HG02852 (cell line): Measurements from ENCODE around the gene CDC23.
A peak's percentile ranks its signal among the peaks of the same experiment; 100 is the strongest.
"Not testable (repeated sequence)": the region's sequence is repeated elsewhere in the genome, so short reads cannot be mapped to it uniquely, and the experiment has no call there.

Experiments
- ATAC-seq: cut with Tn5 transposase; IDR thresholded peaks from one replicate; pipeline ENCODE4 v1.9.1; 2021; ENCODE audit warnings: mild to moderate bottlenecking, moderate library complexity; ENCODE audit not compliant: unreplicated experiment

The CDC23 gene

DNA sequence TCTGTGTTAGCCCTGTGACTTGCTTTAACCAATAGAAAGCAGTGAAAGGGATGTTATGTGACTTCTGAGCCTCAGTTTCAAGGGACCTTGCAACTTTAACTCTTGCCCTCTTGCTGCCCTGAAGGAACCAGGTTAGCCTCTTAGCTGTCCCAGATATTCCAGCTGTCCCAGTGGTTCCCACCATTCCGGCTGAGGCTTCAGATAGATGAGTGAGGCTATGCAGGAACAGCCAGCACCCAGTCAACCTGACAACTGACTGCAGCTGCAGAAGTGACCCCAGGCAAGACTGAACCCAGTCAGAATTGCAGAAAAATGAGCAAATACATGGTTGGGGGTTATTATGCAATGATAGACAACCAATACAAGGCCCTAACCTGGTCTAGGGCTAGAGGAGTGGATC is 10.4 kb upstream of the CDC23 start:
- no peak for ATAC-seq

DNA sequence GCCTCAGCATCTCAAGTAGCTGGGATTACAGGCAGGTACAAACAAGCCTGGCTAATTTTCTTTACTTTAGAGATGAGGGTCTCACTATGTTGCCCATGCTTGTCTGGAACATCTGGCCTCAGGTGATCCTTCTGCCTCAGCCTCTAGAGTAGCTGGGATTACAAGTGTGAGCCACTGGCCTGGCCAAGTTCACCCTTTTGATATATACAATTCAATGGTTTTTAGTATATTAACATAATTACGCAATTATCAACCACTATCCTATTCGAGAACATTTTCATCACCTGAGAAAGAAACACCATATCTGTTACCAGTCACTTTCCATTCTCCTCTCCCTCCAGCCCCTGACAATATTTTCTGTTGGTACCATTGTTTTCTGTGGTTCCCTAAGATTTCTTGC is 3.7 kb upstream of the CDC23 start:
- ATAC-seq, result no peak

DNA sequence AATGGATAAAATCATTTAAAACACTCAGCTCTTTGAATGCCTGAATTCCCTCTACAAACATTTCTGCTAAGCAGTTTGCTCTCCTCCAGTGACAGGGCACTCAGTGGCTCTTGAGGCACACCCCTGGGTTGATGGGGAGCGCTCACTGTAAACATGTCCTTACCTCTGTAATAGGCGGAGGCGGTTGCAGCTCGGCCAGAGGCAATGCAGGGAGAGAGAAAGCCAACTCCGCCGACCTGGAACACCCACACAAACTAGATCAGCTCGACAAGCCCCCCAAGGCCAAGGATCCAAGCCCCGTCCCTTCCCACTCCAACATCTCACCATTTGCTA is 329 bp downstream of the CDC23 start:
- peak; percentile 24 for ATAC-seq

DNA sequence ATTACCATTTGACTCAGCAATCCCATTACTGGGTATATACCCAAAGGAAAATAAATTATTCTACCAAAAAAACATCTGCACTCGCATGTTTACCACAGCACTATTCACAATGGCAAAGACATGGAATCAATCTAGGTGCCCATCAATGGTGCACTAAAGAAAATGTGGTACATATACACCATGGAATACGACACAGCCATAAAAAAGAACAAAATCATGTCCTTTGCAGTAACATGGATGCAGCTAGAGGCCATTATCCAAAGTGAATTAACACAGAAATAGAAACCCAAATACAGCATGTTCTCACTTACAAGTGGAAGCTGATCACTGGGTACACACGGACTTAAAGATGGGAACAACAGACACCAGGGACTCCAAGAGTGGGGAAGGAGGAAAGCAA is 2.1 kb downstream of the CDC23 start:
- ATAC-seq, result no peak

DNA sequence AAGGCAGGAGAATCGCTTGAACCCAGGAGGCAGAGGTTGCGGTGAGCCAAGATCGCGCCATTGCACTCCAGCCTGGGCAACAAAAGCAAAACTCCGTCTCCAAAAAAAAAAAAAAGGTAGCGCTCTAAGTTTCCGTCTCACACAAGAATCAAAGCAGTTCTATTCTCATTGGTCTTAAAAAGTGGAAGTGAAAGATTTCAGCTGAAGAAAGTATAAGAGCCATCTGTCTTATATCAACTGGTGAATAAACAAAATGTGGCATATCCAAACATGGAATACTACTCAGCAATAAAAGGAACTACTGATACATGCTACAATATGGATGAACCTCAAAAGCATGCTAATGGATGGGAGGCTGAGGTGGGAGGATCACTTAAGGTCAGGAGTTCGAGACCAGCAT is 19.3 kb downstream of the CDC23 start:
- ATAC-seq, result not testable (repeated sequence)

DNA sequence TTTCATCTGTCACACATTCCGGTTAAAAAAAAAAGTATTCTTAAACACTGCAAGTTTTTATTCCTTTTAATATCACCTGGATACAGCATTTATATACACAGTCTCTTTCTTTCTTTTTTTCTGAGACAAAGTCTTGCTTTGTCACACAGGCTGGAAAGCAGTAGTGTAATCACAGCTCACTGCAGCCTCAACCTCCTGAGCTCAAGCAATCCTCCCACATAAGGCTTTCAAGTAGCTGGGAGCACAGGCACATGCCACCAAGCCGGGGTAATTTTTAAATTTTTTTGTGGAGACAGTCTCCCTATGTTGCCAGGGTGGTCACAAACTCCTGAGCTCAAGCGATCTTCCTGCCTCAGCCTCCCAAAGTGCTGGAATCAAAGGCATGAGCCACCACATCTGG is 20.3 kb downstream of the CDC23 start:
- ATAC-seq, result no peak

DNA sequence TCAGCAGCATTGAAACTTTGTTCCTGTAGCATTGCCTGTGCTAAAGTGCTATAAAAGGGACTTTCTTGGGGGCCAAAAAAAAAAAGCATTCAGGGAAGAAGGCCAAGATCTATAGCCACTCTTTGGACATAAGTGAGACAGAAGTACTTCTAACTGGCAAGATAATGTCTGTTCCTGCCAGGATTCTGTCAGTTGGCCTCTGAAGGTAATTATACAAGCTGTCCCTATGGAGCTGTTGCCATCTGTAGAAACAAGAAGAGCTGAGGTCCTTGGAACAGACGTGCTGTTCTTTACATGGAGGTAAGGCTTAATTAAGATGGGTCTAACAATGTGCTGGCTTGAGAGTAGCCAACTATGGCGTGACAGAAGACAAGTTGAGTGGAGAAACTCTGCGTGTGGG is 24.5 kb downstream of the CDC23 start:
- no peak for ATAC-seq

DNA sequence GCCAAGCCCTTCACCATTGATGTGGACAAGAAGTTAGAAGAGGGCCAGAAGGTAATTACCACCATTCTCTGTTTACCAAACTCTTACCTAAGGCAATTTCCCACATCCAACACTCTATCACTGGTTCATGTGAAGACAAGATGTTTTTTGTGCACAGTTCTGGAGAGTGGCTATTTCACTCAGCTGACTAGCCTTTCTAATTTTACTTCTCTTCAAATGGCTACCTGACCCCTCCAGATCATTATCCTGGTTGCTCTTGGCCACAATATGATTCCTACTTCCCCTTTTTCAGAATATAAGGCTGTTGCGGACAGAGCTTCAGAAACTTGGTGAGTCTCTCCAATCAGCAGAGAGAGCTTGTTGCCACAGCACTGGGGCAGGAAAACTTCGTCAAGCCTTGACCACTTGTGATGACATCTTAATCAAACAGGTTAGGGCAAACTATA is 27.1 kb downstream of the CDC23 start:
- ATAC-seq, result peak; percentile 79

DNA sequence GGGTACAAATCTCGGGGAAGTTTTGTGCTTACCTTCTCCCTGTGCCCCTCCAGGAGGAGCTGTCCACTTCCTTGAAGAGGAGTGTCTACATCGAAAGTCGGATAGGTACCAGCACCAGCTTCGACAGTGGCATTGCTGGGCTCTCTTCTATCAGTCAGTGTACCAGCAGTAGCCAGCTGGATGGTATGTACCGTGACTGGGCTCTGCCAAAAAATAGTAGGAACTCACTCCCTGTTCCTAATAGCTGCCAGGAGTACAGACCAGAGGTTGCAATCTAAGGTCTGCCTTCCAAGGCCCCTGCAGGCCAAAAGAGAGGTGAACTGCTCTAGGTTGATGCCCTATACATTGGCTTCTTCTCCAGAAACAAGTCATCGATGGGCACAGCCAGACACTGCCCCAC is 30.3 kb downstream of the CDC23 start:
- ATAC-seq, result no peak

DNA sequence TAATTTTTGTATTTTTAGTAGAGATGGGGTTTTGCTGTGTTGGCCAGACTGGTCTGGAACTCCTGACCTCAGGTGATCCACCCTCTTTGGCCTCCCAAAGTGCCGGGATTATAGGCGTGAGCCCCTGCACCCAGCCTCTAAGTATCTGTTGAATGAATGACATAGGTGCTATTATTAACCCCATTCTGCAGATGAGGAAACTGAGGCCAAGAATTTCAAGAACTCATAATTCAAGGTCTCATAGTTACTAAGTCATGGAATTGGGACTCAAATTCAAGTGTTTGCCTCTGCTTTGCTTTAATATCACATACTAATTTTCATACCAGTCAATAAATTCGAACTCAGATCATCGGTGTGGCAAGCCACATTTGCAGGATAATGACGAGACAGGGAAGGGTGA is 32.3 kb downstream of the CDC23 start:
- ATAC-seq, result no peak

DNA sequence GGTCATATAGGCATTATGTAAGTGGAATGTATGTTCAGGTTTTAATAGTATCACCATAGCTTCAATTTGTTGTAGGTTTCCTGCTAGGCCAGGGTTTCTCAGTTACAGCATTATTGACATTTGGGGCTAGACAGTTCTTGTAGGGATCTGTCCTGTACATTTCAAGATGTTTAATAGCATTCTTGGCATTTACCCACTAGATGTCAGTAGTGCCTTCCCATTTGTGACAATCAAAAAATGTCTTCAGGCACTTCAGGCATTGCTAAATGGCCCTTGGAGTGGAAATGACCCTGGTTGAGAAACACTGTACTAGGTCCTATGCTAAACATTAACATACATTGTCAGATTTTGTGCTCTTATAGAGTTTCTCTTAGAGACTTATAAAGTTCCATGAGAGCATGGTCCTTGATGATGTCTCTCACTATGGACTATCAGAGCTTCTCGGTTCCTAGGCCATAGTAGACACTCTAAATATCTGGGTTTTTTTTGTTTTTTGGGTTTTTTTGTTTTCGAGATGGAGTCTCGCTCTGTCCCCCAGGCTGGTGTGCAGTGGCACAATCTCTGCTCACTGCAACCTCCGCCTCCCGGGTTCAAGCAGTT is 32.8 kb downstream of the CDC23 start:
- no peak for ATAC-seq

DNA sequence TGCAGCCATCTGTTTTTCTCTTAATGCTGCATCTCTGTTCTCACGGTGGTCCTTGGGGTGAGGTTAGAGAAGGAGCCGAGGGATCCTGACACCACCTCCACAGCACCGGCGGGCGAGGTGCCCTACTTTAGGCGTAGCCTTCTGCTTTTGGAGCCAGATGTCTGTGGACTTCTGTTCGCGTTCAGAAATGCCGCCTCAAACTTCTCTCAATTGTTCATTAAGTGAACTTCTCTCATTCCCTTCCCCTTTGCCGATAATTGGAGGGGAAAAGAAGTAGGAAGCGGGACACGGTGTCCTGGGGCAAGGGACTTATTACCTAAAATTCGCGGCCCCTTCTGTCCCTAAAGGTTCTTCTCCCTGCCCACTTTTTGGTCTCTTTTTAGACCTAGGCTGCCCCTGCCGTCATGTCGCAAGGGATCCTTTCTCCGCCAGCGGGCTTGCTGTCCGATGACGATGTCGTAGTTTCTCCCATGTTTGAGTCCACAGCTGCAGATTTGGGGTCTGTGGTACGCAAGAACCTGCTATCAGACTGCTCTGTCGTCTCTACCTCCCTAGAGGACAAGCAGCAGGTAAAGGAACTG is 33.8 kb downstream of the CDC23 start:
- no peak for ATAC-seq

DNA sequence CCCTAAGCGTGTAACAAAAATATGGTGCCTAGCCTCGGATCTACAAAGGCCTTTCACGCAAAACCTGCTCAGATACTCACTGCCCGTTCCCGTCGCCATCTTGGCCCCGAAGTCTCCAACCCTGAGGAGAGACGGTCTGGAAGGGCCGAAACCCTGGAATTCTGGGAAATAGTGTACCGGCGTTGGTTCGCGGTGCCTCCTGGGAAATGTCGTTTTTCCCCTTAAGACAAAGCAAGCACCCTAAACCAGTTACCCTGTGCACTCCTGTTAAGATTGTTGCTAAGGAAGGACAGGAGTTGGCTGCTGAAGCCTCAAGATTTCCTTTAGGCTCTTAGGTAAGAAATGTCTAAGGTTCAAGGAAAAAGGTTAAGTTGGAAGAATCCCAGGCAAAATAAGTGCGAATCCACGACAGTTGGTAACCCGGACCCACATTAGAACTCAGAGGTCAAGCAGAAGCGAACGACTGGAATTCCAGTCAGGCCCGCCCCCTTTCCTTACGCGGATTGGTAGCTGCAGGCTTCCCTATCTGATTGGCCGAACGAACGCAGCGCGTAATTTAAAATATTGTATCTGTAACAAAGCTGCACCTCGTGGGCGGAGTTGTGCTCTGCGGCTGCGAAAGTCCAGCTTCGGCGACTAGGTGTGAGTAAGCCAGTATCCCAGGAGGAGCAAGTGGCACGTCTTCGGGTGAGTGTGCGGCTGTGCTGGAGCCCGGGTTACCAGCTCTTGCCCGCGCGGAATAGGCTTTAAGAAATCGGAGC is 34.4 kb downstream of the CDC23 start, which contains the start of the genes BRD8 and KIF20A:
BRD8 (minus strand) TSS at position 115 of the 761 bp plus-strand sequence; CDS start at position 99, 16 bp downstream.
KIF20A (plus strand) TSS at position 597 of the 761 bp plus-strand sequence. CDS start 569 bp downstream, outside the sequence.
- ATAC-seq, result peak; percentile 85

DNA sequence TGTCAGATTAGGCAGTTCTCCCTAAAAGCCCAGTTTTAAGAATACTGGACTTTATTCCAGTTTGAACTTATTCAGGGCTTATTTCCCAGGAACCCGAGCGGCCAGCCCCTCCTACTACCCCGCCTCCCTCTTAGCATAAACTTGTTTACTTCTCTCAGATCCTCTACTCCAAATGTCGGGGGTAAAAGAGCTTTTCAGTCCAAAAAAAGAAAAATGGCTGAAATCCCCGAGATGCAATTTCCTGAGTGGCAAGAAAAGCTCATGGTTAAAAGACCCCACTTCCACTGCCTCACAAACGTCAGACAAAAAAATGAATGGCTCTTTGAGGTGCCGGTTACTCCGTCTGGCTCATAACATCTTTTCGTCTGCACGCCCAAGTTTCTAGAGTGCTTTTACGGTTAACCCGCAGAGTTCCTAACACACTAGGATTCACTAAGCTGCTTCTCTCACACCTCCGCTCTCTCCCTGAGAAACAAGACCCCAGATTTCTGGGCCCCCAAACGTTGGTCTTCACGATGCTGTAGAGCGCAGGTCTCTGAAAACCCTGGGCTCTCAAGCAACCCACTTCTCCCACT is 35.1 kb downstream of the CDC23 start:
- ATAC-seq, result no peak

DNA sequence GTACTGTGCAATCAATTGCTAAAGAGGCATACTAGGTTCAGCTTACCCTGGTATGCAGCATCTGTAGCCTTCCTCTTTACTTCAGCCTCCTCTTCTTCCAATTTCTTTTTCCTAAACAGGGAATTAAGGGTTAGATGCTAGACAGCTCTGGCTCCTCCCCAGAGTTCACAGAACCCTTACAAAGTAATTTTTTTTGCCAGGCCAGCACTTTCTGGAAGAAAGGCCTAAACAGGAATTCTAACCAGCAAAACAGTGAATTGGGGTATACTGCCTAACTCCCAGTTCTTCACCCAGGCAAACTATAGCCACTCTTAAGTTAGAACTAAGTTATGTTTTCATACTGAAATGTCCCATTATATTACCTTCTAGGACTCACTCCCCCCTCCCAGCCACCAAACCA is 42.8 kb downstream of the CDC23 start:
- ATAC-seq, result no peak

DNA sequence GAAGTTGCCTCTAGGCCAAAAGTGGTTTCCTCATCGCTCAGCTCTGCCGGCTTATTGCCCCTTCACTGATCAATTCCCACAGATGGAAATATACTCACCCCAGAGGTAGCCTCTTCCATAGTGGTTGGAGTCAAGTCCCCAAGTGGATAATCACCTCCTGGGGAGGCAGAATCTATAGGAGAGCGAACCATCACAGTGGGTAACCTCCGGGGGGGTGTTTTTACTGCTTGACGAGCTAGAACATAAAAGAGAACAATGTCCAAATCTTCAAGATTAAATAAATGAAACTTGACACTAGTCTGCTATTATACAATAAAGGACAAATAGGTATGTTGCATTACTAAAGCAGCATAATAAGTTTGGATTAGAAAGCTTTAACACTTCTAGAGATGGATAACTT is 44.0 kb downstream of the CDC23 start:
- ATAC-seq, result no peak

DNA sequence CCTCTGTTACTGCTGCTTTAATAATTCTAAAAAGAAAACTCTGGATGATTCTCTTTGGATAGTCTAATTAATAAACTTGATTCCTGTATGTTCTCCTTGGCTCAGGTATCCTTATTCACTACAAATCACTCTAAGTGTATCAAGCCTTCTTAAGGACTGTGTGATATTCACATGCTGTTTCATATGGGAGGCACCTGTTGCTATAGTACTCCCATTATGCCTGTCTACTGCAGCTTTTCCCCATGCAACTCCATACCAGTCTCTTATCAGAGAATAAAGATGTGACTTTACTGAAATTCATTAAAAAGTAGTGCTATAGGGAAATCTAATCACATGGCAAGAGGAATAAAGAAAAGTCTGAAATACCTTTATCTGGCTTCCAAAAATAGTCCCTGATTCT is 49.4 kb downstream of the CDC23 start:
- no peak for ATAC-seq

DNA sequence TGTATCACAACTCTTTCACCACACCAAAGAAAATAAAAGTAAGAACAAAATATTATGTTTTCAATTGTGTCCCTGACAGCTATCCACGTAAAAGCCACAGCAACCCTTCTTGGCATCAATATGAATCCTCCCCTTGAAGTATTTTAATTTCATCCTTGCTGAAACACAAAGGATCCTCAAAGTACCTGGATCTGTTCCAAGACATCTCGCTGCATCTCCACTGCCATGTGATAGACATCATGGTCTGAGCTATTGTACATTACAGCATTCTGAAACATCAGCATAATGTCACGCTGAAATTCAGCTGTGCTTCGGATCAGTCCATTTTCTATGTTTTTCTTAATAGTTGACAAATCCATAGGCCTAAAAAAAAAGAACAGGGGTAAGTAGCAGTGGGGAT is 52.4 kb downstream of the CDC23 start:
- ATAC-seq, result no peak

DNA sequence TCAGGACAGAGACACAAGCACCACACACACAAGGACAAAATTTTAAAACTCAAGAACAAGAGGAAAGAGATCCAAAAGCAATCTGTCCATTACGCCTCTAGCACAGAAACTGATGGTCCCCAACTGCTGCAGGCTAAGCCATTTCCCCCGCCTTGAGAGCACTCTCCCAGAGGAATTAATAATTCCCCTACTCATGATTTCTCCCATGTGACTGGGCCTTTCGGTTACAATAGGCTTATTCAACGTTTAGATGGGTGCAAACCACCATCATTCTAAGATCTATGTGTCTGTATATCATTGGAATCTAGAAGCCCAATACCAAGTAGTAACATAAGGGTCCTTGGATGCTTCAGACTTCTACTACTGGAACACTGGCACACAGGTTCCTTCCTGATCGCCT is 53.5 kb downstream of the CDC23 start:
- ATAC-seq, result no peak

DNA sequence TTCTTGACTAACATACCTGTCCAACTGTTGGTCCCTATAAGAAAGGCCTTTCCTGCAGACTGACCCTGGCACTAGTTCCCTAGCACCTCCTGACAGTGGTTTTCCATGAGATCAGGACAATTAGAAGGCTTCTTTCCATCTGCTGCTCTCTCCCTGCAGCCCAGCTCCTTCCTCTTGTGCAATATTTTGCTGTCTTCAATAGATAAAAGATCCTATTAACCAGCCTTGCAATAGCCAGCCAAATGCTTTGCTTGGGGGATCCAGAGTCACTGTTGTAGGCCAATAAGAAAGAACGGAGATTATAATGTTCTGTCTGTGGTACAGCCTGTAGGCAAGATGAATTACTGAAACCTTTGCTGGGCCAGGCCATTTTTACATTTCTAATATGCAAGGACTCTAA is 55.5 kb downstream of the CDC23 start:
- ATAC-seq, result no peak

DNA sequence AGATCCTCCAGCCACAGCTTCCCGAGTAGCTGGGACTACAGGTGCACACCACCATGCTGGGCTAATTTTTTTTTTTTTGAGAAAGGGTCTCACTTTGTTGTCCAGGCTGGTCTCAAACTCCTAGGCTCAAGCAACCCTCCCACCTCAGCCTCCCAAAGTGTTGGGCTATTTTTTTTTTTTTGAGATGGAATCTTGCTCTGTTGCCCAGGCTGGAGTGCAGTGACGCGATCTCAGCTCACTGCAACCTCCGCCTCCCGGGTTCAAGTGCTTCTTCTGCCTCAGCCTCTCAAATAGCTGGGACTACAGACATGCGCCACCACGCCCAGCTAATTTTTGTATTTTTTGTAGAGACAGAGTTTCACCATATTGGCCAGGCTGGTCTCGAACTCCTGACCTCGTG is 57.1 kb downstream of the CDC23 start:
- ATAC-seq, result not testable (repeated sequence)

DNA sequence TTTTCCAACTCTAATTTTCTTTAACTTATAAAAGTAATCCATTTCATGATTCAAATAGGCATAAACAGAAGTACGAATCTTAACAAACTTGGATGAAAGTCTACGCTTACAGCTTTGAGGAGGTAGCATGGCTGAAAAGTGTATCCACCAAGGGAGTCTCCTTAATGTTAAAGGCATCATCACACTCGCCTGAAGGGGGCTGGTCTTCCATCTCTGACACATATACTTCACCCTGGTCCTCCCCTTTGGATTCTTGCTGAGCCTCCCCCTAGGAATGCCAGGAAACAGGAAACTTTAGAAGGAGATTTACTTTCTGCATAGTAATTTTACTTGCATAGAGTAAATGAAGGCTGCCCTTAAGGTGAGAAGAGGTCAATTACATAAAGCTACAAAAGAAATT is 63.6 kb downstream of the CDC23 start:
- no peak for ATAC-seq
